Left renal cortex interstitium (tissue), 4 donors: ENCODE measurements around the gene TRIP12. TPM values are rescaled to one million over a fixed set of nuclear protein-coding genes. Genes with fewer than 3 reads are reported as not detected.
"Not testable (repeated sequence)": the region's sequence is repeated elsewhere in the genome, so short reads cannot be mapped to it uniquely, and the experiment has no call there.

ENCODE experiments used
- DNase-seq, 4 donors: peaks; one replicate each; pipeline ENCODE4 v3.0.0-alpha.2; 2013; ENCODE audit warnings: low read depth in 4 of 4, low spot score in 2 of 4, missing footprints in 1 of 4
- polyA plus RNA-seq, 4 donors: library from polyadenylated mRNA; unstranded; fragments of 120-200 nt; gene quantifications; one replicate each; pipeline ENCODE4 v1.2.1, GENCODE V29; 2013; ENCODE audit not compliant: insufficient read length in 4 of 4

TRIP12 gene
- polyA plus RNA-seq, 4 donors: 162 to 194 (median 186) TPM

DNA sequence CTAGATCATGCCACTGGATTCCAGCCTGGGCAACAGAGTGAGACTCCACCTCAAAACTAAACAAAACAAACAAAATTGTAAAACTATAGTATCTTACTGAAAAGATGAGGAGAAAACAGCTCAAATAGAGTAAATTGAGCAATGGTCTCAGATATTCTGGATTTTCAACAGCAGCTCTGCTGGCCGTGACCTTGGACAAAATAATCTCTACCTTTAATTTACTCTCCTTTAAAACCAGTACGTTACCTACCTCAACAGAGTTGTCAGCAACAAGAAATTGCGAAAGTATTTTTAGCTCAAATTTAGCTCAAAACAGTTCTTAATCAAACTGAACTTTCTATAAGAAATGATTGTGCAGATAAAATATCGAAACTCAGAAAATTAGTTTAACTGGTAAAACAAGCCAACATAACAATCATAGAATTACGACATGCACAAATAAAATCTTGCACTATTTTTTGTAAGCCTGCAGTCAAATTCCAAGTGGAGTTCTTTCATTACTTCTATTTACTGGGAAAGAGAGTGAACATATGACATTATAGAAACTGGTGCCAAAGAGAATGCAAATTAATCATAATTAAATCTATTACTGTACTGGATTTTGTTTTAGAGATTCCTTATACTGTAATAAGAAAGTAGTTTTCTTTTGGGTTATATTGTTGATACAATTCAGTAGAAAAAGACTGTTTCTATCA is 40.8 kb downstream of the TRIP12 start:
- DNase-seq: no peak

GRCh38 chr2:229879191-229879950 is 42.4 kb downstream of the TRIP12 start:
- DNase-seq: no peak

DNA sequence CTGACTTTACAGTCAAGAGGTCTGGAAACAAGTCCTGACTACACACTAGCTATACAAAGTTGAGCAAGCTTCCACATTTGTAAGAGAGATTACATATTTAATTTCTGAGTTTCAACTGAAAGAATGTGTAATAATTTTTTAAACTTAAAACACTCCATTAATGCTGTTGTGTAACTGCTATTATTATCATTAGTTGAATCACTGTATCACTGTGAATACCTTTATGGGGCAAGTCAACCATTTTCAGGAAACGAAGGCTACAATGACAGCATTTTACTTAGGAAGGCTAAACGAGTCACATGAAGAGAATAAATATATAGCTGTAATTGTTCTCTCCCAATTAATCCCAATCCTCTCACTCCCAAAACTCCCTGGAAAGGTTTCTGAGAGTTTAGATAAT is 46.3 kb downstream of the TRIP12 start:
- no peak for DNase-seq

DNA sequence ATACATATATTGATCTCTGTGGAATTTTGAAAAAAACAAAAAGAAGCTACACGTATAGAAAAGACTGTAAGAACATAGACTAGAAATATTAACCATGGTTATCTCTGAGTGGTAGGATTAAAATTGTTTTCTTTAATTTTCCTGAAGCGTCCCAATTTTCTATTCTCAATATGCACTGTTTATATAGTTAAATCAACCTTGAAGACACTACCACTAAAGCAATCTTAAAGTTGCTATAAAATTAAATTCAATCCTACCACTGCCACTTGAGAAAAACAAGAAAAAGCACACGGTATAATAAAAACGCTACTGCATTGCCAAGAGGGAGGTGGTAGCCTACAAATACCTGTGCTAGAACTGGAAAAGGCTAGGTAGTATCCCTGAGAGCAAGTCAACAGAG is 47.2 kb downstream of the TRIP12 start:
- DNase-seq: no peak

- DNase-seq: no peak
Observed at GRCh38 chr2:229873123-229873581, 48.7 kb downstream of the TRIP12 start.

- no peak for DNase-seq
Observed at GRCh38 chr2:229870903-229871656, 50.7 kb downstream of the TRIP12 start.

- no peak for DNase-seq
Observed at GRCh38 chr2:229869226-229869625, 52.6 kb downstream of the TRIP12 start.

DNA sequence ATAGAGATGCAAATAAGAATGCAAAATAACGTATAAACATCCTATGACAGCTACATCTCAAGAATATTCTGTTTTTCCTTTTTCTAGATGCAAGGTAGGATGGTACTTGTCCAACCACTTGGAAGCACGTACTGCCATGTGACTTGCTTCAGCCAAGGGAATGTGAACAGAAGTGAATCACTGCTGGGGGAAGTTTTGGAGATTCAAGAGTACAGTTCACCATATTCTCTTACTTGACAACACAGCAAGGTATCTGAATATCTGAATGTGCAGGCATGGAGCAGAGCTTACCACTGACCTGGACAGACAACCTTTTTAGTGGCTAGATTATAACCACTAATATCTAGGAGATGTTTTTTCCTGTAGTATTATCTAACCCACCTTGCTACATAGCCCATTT is 53.0 kb downstream of the TRIP12 start:
- no peak for DNase-seq

DNA sequence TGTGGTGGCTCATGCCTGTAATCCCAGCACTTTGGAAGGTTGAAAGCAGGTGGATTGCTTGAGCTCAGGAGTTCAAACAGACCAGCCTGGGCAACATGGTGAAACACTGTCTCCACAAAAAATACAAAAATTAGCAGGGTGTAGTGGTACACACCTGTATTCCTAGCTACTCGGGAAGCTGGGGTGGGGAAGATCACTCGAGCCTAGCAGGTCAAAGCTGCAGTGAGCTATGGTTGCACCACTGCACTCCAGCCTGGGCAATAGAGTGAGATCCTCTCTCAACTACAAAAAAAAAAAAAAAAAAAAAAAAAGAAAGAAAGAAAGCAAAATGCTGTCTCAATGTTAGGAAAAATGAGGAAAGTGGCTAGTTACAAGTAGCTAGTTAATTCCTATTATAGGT is 56.8 kb downstream of the TRIP12 start:
- DNase-seq: no peak

GRCh38 chr2:229861431-229861830 is 60.4 kb downstream of the TRIP12 start:
- no peak for DNase-seq

DNA sequence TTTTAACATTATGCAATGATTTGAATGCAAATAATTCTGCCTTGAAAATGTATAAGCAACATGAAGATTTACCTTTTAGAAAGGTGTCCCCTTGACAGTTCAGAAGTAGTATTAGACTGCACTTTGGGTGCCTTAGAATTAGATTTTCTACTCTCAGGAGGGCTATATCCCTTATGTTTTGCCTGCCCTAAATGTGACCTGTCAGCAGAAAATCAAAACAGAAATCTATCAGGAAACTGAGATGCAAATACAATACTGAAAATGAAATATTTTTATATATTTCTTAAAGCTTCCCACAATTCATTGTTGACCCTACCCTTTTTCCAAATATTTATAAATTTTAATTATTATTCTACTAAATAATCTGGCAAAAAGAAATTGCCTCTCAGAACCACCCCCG is 61.5 kb downstream of the TRIP12 start:
- DNase-seq: no peak

DNA sequence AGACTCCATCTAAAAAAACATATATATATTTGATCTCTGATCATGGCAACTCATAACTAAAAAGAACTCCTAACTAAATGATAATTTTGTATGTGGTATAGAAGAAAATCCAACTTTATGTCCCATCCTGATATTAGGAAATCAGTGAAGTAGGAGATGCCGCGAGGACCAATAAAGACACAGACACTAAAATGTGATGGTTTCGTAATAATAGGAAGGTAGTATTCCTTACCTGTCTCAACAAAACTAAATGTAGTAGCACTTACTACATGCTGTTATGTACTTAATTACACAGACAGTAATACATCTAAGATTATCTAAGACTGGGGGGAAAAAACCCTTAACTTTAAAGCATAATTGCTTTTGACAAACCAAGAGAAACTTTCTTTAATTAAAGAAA is 63.5 kb downstream of the TRIP12 start:
- no peak for DNase-seq

DNA sequence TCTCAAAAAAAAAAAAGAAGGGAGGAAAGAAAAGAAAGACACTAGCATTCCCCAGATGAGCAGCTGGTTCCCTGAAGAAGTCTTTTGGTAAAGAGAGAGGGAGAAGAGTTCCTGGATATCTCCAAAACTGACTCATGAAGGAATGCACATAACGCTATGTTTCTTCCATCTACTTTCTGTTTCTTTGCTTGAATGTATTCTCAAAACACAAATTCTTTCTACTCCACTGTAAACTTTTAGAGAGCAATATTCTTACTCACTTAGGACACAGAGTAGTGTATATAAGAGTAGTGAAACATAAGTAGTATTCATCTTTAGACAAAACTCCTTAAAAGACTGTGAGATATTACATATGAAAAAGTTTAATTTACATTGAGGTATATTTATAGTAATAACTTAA is 64.2 kb downstream of the TRIP12 start:
- DNase-seq: no peak

DNA sequence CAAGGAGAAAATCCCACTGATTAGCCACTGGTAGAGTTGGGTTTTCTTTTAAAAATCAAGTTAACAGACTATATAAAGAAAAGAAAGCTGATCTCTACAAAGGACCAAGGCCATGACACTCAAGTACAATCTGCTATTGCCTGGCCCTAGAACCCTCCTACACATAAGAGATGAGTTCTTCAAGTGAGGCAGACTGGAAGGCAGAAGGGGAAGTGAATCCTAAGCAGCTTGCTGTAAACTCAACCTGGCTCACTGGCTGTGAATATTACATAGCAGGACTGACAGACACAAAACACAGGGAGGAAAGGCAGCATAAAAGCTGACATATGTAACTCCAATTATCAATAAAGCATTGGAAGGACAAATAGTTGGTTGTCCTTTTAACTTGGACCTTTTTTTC is 65.4 kb downstream of the TRIP12 start:
- no peak for DNase-seq

DNA sequence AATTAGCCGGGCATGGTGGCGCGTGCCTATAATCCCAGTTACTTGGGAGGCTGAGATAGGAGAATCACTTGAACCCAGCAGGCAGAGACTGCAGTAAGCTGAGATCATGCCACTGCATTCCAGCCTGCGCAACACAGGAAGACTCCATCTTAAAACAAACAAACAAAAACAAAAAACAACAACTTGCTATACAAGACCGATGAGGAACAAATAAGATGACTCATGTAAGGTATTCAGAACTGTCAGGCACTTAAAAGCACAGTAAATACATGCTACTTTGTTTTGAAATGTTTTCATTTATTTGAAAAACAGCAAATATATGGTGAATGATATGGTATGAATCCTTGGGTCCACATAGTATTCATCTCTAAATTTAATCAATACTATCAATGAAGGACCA is 66.7 kb downstream of the TRIP12 start:
- DNase-seq: no peak

DNA sequence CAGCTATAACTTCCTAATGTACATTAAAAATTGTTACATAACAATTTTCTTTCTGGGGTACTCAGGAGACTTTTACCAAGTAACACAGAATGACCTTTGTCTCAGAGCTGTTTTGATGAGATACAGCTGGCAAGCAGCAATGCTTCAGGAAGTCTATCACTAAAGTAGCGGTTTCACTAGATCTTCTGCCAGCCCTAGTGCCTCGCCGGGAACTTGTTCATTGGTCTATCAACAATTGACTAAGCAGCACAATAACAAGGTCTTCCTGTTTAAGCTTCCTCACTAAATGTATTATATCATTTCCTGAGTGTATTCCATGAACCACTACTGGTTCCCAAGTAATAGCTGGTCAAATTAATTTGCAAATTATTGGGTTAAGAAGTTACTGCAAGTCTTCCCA is 69.2 kb downstream of the TRIP12 start:
- DNase-seq: no peak

GRCh38 chr2:229851870-229852269 is 69.9 kb downstream of the TRIP12 start:
- DNase-seq: no peak

- not testable (repeated sequence) for DNase-seq
Observed at GRCh38 chr2:229850355-229851275, 71.2 kb downstream of the TRIP12 start.

DNA sequence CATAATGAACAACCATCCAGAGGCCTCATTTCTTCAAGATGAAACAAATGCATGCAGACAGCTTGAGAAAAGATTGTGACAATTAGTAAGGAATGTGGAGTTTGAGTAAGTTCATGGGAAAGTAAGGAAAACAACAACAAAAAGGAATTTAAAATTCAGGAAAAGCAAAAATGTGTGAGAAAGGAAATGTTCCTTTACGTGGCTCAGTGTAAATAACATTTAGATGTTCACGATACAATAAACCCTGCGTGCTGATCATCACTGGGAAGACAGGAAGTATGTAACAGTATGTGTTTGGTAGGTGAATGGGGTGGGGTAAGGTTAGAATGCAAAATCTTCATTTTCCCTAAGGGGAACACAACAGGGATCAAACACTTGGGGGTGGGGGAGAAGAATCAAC is 72.7 kb downstream of the TRIP12 start:
- no peak for DNase-seq

DNA sequence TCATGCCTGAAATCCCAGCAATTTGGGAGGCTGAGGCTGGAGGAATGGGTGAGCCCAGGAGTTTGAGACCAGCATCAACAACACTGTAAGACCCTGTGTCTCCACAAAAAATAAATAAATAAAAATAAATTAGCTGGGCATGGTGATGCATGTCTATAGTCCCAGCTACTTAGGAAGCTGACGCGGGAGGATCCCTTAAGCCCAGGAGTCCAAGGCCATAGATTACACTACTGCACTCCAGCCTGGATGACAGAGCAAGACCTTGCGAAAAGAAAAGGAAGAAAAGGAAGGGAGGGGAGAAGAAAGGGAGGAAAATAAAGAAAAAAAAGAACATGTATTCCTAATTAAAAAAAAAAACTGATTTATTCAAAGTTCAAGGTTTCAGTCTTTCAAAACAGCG is 78.2 kb downstream of the TRIP12 start:
- DNase-seq: no peak
